HL-60 (cell line): Measurements from ENCODE around the gene SNRPD3.
"Not testable (repeated sequence)": the region's sequence is repeated elsewhere in the genome, so short reads cannot be mapped to it uniquely, and the experiment has no call there.

Experiments
- DNase-seq, 2 experiments: peaks; one replicate each; pipeline ENCODE4 v3.0.0-alpha.2; 2010 to 2020; ENCODE audit warnings: low read depth in 1 of 2, low spot score in 1 of 2
- H3K27ac ChIP-seq: fragments of 250-450 bp; sonication (Bioruptor Pico); replicated peaks from 2 replicates; pipeline ENCODE4 v1.5.1; 2020; ENCODE audit warnings: mild to moderate bottlenecking, moderate library complexity
- H3K27me3 ChIP-seq: fragments of 250-450 bp; sonication (Bioruptor Pico); 2 replicates; pipeline ENCODE4 v1.5.1; 2021; ENCODE audit warnings: mild to moderate bottlenecking, moderate library complexity; ENCODE audit not compliant: insufficient read depth, poor library complexity, severe bottlenecking
- H3K4me3 ChIP-seq: replicated peaks from 2 replicates; pipeline ENCODE4 v1.5.1; 2011; ENCODE audit warnings: mild to moderate bottlenecking, control low read depth, low read length; ENCODE audit not compliant: insufficient read depth
- CTCF ChIP-seq: IDR thresholded peaks from one replicate; pipeline ENCODE4 v1.5.1; 2011; ENCODE audit warnings: low read length, control low read depth, inconsistent platforms; ENCODE audit not compliant: insufficient read depth
- GABPA ChIP-seq: IDR thresholded peaks from 2 replicates; pipeline ENCODE4 v1.6.1; 2012; ENCODE audit warnings: low read depth
- POLR2AphosphoS5 ChIP-seq: IDR thresholded peaks from 2 replicates; pipeline ENCODE4 v1.6.1; 2012; ENCODE audit warnings: low read depth
- REST ChIP-seq: IDR thresholded peaks from 2 replicates; pipeline ENCODE4 v1.6.1; 2012; ENCODE audit warnings: low read depth; ENCODE audit not compliant: insufficient replicate concordance
- SPI1 ChIP-seq: IDR thresholded peaks from 2 replicates; pipeline ENCODE4 v1.6.1; 2012; ENCODE audit warnings: low read depth, mild to moderate bottlenecking, borderline replicate concordance

Gene SNRPD3

GRCh38 chr22:24526191-24526590 is 29.6 kb upstream of the SNRPD3 start:
- no peaks in the 10 kb centered on the region for H3K27me3 ChIP-seq
- H3K4me3 ChIP-seq, result no peak overlapping the region
- H3K27ac ChIP-seq, result no peak overlapping the region
- no peak for DNase-seq
- TF ChIP-seq GABPA (no peak), POLR2AphosphoS5 (no peak), CTCF (no peak)

GRCh38 chr22:24529898-24530297 is 25.9 kb upstream of the SNRPD3 start:
- no peak overlapping the region for H3K4me3 ChIP-seq
- no peak for TF ChIP-seq SPI1
- TF ChIP-seq CTCF, result no peak
- no peak for TF ChIP-seq REST
- no peak for TF ChIP-seq POLR2AphosphoS5
- no peak for TF ChIP-seq GABPA
- DNase-seq, result no peak
- no peaks in the 10 kb centered on the region for H3K27me3 ChIP-seq
- H3K27ac ChIP-seq, result no peak overlapping the region

GRCh38 chr22:24530968-24531367 is 24.8 kb upstream of the SNRPD3 start:
- H3K27me3 ChIP-seq, DNase-seq, H3K4me3 ChIP-seq, H3K27ac ChIP-seq: not testable (repeated sequence)

- TF ChIP-seq REST, result no peak
- no peak for TF ChIP-seq GABPA
- TF ChIP-seq CTCF, result no peak
- no peak for TF ChIP-seq POLR2AphosphoS5
- TF ChIP-seq SPI1, result no peak
- DNase-seq, result no peak
- Histone ChIP-seq H3K4me3 (no peak overlapping the region), H3K27ac (no peak overlapping the region), H3K27me3 (no peaks in the 10 kb centered on the region)
These were observed 23.7 kb upstream of the SNRPD3 start for GRCh38 chr22:24532075-24532474.

- Histone ChIP-seq H3K27me3 (no peaks in the 10 kb centered on the region), H3K4me3 (no peak overlapping the region), H3K27ac (no peak overlapping the region)
- TF ChIP-seq CTCF, result no peak
- no peak for TF ChIP-seq POLR2AphosphoS5
- TF ChIP-seq REST, result no peak
- no peak for TF ChIP-seq SPI1
- no peak for TF ChIP-seq GABPA
- DNase-seq, result no peak
These were observed 20.5 kb upstream of the SNRPD3 start for GRCh38 chr22:24535348-24535747.
